Upper lobe of left lung (tissue), 4 donors: Measurements from ENCODE around the gene PLPP7.

Experiments used
- EP300 ChIP-seq, 4 donors: sonication (generic); formaldehyde crosslinking; IDR thresholded peaks; one replicate each; pipeline ENCODE4 v1.5.1; 2017; ENCODE audit warnings: antibody characterized with exemption in 4 of 4, control low read depth in 2 of 4
- POLR2A ChIP-seq, 4 donors: fragments of 450-650 bp; IDR thresholded peaks; one replicate each; pipeline ENCODE4 v1.5.1; 2016 to 2017; ENCODE audit warnings: antibody characterized with exemption in 4 of 4, mild to moderate bottlenecking in 2 of 4

DNA sequence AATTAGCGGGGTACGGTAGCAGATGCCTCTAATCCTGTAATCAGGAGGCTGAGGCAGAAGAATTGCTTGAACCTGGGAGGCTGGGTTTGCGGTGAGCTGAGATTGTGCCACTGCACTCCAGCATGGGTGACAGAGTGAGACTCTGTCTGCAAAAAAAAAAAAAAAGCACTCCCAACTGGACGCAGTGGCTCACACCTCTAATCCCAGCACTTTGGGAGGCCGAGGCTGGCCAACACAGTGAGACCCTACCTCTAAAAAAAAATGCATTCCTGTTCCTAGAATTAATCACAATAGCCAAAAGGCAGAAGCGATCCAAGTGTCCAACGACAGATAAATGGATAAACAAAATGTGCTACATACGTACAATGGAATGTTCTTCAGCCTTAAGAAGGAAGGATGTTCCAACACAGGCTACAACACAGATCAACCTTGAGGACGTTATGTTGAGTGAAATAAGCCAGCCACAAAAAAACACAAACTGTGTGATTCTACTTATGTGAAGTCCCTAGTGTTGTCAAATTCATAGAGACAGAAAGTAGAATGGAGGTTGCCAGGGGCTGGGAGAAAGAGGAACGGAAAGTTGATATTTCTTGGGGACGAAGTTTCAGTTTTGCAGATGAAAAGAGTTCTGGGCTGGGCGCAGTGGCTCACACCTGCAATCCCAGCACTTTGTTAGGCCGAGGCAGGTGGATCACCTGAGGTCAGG lies 27.0 kb upstream of the PLPP7 start:
- no peak for TF ChIP-seq POLR2A (IDR thresholded peaks at IDR 0.05)
- TF ChIP-seq EP300 (IDR thresholded peaks at IDR 0.05) = no peak
